Cardiac muscle cell (in vitro differentiated cells and primary cell): ENCODE results near the gene CARMIL1. TPM values are rescaled to one million over a fixed set of nuclear protein-coding genes. Genes with fewer than 3 reads are reported as not detected.
A peak's percentile ranks its signal among the peaks of the same experiment; 100 is the strongest.

Experiments used
- DNase-seq, 2 donors: peaks; one replicate each; pipeline versions ENCODE4 v3.0.0 to v3.0.0-alpha.2; 2010 to 2017; ENCODE audit warnings: low read depth in 1 of 2, low spot score in 1 of 2
- H3K27ac ChIP-seq: fragments of 200-600 bp; sonication (generic); 2 replicates; pipeline ENCODE4 v1.5.1; 2016
- H3K27me3 ChIP-seq: fragments of 200-600 bp; sonication (generic); 2 replicates; pipeline ENCODE4 v1.6.0; 2016; ENCODE audit warnings: control low read depth
- H3K36me3 ChIP-seq: fragments of 200-600 bp; sonication (generic); 2 replicates; pipeline ENCODE4 v1.5.1; 2016; ENCODE audit warnings: control low read depth
- H3K4me1 ChIP-seq: fragments of 200-600 bp; sonication (generic); 2 replicates; pipeline ENCODE4 v1.8.1; 2017; ENCODE audit warnings: low read depth, mild to moderate bottlenecking, mixed run types
- H3K4me3 ChIP-seq: fragments of 200-600 bp; sonication (generic); 2 replicates; pipeline ENCODE4 v1.5.1; 2016; ENCODE audit warnings: mild to moderate bottlenecking
- H3K9me3 ChIP-seq: fragments of 200-600 bp; sonication (generic); 2 replicates; pipeline ENCODE4 v1.5.1; 2017; ENCODE audit warnings: low read depth, mild to moderate bottlenecking, control low read depth
- CTCF ChIP-seq: IDR thresholded peaks from 2 replicates; pipeline ENCODE4 v1.5.1; 2012; ENCODE audit warnings: low read depth, mild to moderate bottlenecking, low read length
- polyA plus RNA-seq: library from polyadenylated mRNA; unstranded; fragments of >200 nt; fragmentation: Nextera tagmentation; extraction: Ambion mirVana; gene quantifications from 2 replicates; pipeline ENCODE4 v1.2.1, GENCODE V29; 2016
- total RNA-seq: library from RNA; depleted of rRNA; stranded (reverse); fragments of >200 nt; gene quantifications from 2 replicates; pipeline ENCODE4 v1.2.3, GENCODE V29; 2016

The CARMIL1 gene
- total and polyA plus RNA-seq, 2 experiments from 2014 or later = 15.7 to 63.6 TPM

DNA sequence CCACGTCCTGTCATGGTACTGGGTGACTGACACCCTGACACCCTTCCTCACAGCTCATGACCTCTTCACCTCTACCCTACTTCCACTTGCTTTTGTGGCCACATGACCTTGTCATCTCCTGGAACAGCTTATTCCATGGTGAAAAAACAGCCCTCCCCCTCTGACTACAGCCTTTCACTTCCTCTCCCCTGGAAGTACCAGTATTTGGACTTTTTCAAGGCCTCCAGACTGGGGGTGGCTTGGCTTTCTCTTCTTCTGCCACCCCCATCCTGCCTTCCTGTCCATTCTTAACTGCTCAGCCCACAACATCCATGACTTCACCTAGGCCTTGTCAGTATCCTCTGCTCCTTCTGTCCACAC lies 168.4 kb downstream of the CARMIL1 start:
- H3K27ac ChIP-seq = no peak overlapping the region

GRCh38 chr6:25448965-25449538 lies 169.9 kb downstream of the CARMIL1 start:
- TF ChIP-seq CTCF = no peak
- Histone ChIP-seq H3K36me3 (no peaks in the 10 kb centered on the region), H3K9me3 (no peaks in the 10 kb centered on the region), H3K27ac (no peak overlapping the region), H3K4me1 (peaks cover 11% of the 10 kb centered on the region), H3K4me3 (no peak overlapping the region), H3K27me3 (no peaks in the 10 kb centered on the region)
- no peak for DNase-seq

More for the DNA sequence above, 168.4 kb downstream of the CARMIL1 start:
- H3K4me3 ChIP-seq = no peak overlapping the region
- TF ChIP-seq CTCF = no peak
- no peaks in the 10 kb centered on the region for H3K9me3 ChIP-seq
- H3K4me1 ChIP-seq = peaks cover 11% of the 10 kb centered on the region
- no peak for DNase-seq
- H3K36me3 ChIP-seq = no peaks in the 10 kb centered on the region
- no peaks in the 10 kb centered on the region for H3K27me3 ChIP-seq

- peak; percentile 6 to 36 for DNase-seq
- Histone ChIP-seq H3K9me3 (no peaks in the 10 kb centered on the region), H3K27ac (no peak overlapping the region), H3K36me3 (no peaks in the 10 kb centered on the region), H3K4me1 (peaks cover 11% of the 10 kb centered on the region), H3K4me3 (no peak overlapping the region), H3K27me3 (no peaks in the 10 kb centered on the region)
- no peak for TF ChIP-seq CTCF
These were observed 170.6 kb downstream of the CARMIL1 start for GRCh38 chr6:25449774-25450173.

DNA sequence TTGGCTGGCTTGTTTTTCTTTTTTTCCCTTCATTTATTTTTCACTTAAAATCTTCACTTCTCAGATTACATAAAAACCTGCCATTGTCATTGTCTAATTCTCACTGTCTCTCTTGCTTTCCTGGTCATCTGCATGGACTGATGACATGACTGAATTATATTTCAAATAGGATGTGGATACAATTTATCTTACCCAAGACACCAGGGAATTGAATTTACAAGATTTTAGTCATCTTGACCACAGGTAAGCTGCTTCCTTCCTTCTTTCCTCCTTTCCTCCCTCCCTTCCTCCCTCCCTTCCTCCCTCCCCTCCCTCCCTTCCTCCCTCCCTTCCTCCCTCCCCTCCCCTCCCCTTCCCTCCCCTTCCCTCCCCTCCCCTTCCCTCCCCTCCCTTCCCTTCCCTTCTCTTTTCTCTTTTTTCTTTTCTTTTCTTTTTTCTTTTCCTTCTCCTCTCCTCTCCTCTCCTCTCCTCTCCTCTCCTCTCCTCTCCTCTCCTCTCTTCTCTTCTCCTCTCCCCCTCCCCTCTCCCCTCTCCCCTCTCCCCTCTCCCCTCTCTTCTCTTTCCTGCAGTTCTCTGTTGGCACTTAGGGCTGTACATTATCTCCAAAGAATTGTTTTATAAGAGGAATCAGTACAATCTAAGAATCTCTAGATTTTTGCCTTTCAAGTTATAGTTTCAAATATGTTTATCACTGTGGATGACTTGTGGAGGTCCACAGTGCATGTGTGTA lies 171.5 kb downstream of the CARMIL1 start:
- no peak overlapping the region for H3K27ac ChIP-seq
- peaks cover 11% of the 10 kb centered on the region for H3K4me1 ChIP-seq
- H3K4me3 ChIP-seq = no peak overlapping the region
- H3K36me3 ChIP-seq = no peaks in the 10 kb centered on the region
- no peak for TF ChIP-seq CTCF
- DNase-seq = no peak
- H3K9me3 ChIP-seq = no peaks in the 10 kb centered on the region
- H3K27me3 ChIP-seq = no peaks in the 10 kb centered on the region

GRCh38 chr6:25452031-25452430 lies 172.9 kb downstream of the CARMIL1 start:
- no peaks in the 10 kb centered on the region for H3K36me3 ChIP-seq
- no peak for TF ChIP-seq CTCF
- H3K4me1 ChIP-seq = peaks cover 11% of the 10 kb centered on the region
- no peak overlapping the region for H3K27ac ChIP-seq
- DNase-seq = no peak
- no peaks in the 10 kb centered on the region for H3K27me3 ChIP-seq
- no peaks in the 10 kb centered on the region for H3K9me3 ChIP-seq
- H3K4me3 ChIP-seq = no peak overlapping the region
